Aorta (tissue), 5 donors: Measurements from ENCODE around the gene POGZ. TPM values are rescaled to one million over a fixed set of nuclear protein-coding genes. Genes with fewer than 3 reads are reported as not detected.

Source experiments
- ATAC-seq: fragments of 200-7000 bp; cut with Tn5 transposase; one replicate; pipeline ENCODE4 v1.9.1; 2022; ENCODE audit warnings: moderate library complexity; ENCODE audit not compliant: low FRiP score
- DNase-seq, 2 donors: peaks; one replicate each; pipeline ENCODE4 v3.0.0-alpha.2; 2020
- H3K27ac ChIP-seq, 2 donors: one replicate each; pipeline ENCODE4 v1.5.1; 2013; ENCODE audit warnings: low read length in 2 of 2, mild to moderate bottlenecking in 2 of 2, moderate library complexity in 2 of 2, control low read depth in 1 of 2, inconsistent platforms in 1 of 2, low read depth in 1 of 2
- H3K27me3 ChIP-seq, 2 donors: one replicate each; pipeline ENCODE4 v1.6.1; 2013; ENCODE audit warnings: control low read depth in 1 of 2, low read length in 1 of 2, mild to moderate bottlenecking in 1 of 2, moderate library complexity in 1 of 2; ENCODE audit not compliant: insufficient read depth in 2 of 2, control insufficient read depth in 1 of 2
- H3K36me3 ChIP-seq, 2 donors: one replicate each; pipeline ENCODE4 v1.6.1; 2013; ENCODE audit warnings: control low read depth in 1 of 2, low read length in 1 of 2, mild to moderate bottlenecking in 1 of 2; ENCODE audit not compliant: insufficient read depth in 2 of 2, control insufficient read depth in 1 of 2
- H3K4me1 ChIP-seq, 2 donors: one replicate each; pipeline ENCODE4 v1.6.1; 2013; ENCODE audit warnings: low read length in 2 of 2, control low read depth in 1 of 2, mild to moderate bottlenecking in 1 of 2, moderate library complexity in 1 of 2; ENCODE audit not compliant: insufficient read depth in 2 of 2, control insufficient read depth in 1 of 2
- H3K4me3 ChIP-seq, 2 donors: one replicate each; pipeline ENCODE4 v1.5.1; 2013; ENCODE audit warnings: low read length in 2 of 2, control low read depth in 1 of 2, mild to moderate bottlenecking in 1 of 2
- H3K9me3 ChIP-seq: one replicate; pipeline ENCODE4 v1.6.1; 2013; ENCODE audit warnings: mild to moderate bottlenecking, low read length; ENCODE audit not compliant: control insufficient read depth
- WGBS, 2 donors: extraction: QIAGEN DNeasy Blood & Tissue Kit; methylation state at CpG; one replicate each; pipeline ENCODE4 v1.1.7; 2013; 5-methylcytosine and 5-hydroxymethylcytosine counted together
- intact Hi-C, 2 donors: fragments of 100-400 bp; cut with DNase I; formaldehyde crosslinking; loops; one replicate each; pipeline versions ENCODE4 v1.14.2 to v1.15.0; 2022
- polyA plus RNA-seq, 2 donors: library from polyadenylated mRNA; stranded (reverse); fragments of 200-250 nt; gene quantifications; one replicate each; pipeline ENCODE4 v1.2.3, GENCODE V29; 2013
- total RNA-seq, 2 donors: library from RNA; stranded (reverse); fragmentation: NEBNext Ultra II Directional; extraction: Animal tissue kit (Norgen Biotek cat#: 25700); gene quantifications; one replicate each; pipeline ENCODE4 v1.2.1, GENCODE V29; 2021
- donor health status: healthy with polysubstance abuse.
- donor health status: Bipolar disorder and iron deficiency.
- donor health status: DM: no; HTN: no; CAD: no.
- donor health status: DM: no; HTN: no; CAD: no.
- donor health status: DM: yes; HTN: yes; CAD: no.

Gene POGZ
- total and polyA plus RNA-seq, 4 donors = 11.6 to 144 (median 65.3) TPM

- Histone ChIP-seq H3K9me3 (no peaks in the 10 kb centered on the region), H3K4me1 (no peaks in the 10 kb centered on the region), H3K4me3 (no peak overlapping the region), H3K27ac (no peak overlapping the region), H3K36me3 (peaks cover 5 to 10% of the 10 kb centered on the region in 2 donors), H3K27me3 (no peaks in the 10 kb centered on the region)
- no peak for ATAC-seq
- 61 to 65% methylated on average over 2 of the region's 2 CpGs for WGBS, 2 donors
- intact Hi-C loops = no loop called here
- DNase-seq = no peak
These were observed 47.4 kb downstream of the POGZ start for GRCh38 chr1:151411884-151412283.

- ATAC-seq = no peak
- DNase-seq = no peak
- Histone ChIP-seq H3K36me3 (peaks cover 8 to 16% of the 10 kb centered on the region in 2 donors), H3K27ac (no peak overlapping the region), H3K4me1 (no peaks in the 10 kb centered on the region), H3K4me3 (no peak overlapping the region), H3K27me3 (no peaks in the 10 kb centered on the region), H3K9me3 (no peaks in the 10 kb centered on the region)
- intact Hi-C loops = no loop called here
These were observed 50.4 kb downstream of the POGZ start for GRCh38 chr1:151408891-151409290.

- H3K27ac ChIP-seq = no peak overlapping the region
- H3K4me3 ChIP-seq = no peak overlapping the region
- H3K36me3 ChIP-seq = peaks cover 13 to 16% of the 10 kb centered on the region in 2 donors
- no peaks in the 10 kb centered on the region for H3K27me3 ChIP-seq
- H3K4me1 ChIP-seq = no peaks in the 10 kb centered on the region
- 93 to 94% methylated on average over 3 of the region's 3 CpGs for WGBS, 2 donors
- intact Hi-C loops = no loop called here
- ATAC-seq (no peak), DNase-seq (no peak)
- H3K9me3 ChIP-seq = no peaks in the 10 kb centered on the region
These were observed 52.0 kb downstream of the POGZ start for GRCh38 chr1:151407304-151407703.

- Histone ChIP-seq H3K27ac (no peak overlapping the region), H3K4me3 (no peak overlapping the region), H3K9me3 (no peaks in the 10 kb centered on the region), H3K27me3 (no peaks in the 10 kb centered on the region), H3K36me3 (peaks cover 13 to 17% of the 10 kb centered on the region in 2 donors), H3K4me1 (no peaks in the 10 kb centered on the region)
- 78 to 80% methylated on average over 8 of the region's 8 CpGs for WGBS, 2 donors
- DNase-seq (no peak), ATAC-seq (no peak)
- intact Hi-C loops = no loop called here
These were observed 53.1 kb downstream of the POGZ start for GRCh38 chr1:151406176-151406575.

- H3K4me3 ChIP-seq = no peak overlapping the region
- H3K27ac ChIP-seq = no peak overlapping the region
- ATAC-seq = no peak
- intact Hi-C loops = no loop called here
- peaks cover 9 to 14% of the 10 kb centered on the region in 2 donors for H3K36me3 ChIP-seq
- 80 to 82% methylated on average over 13 of the region's 13 CpGs for WGBS, 2 donors
- no peaks in the 10 kb centered on the region for H3K9me3 ChIP-seq
- no peak for DNase-seq
- H3K4me1 ChIP-seq = peaks cover 0 to 1% of the 10 kb centered on the region in 2 donors
- no peaks in the 10 kb centered on the region for H3K27me3 ChIP-seq
These were observed 53.9 kb downstream of the POGZ start for GRCh38 chr1:151405187-151405951.

GRCh38 chr1:151403612-151404011 is 55.7 kb downstream of the POGZ start:
- intact Hi-C loops = no loop called here
- Histone ChIP-seq H3K9me3 (no peaks in the 10 kb centered on the region), H3K4me1 (peaks cover 0 to 3% of the 10 kb centered on the region in 2 donors), H3K4me3 (no peak overlapping the region), H3K36me3 (peaks cover 9 to 14% of the 10 kb centered on the region in 2 donors), H3K27ac (no peak overlapping the region), H3K27me3 (no peaks in the 10 kb centered on the region)
- ATAC-seq = no peak
- 80 to 86% methylated on average over 3 of the region's 3 CpGs for WGBS, 2 donors
- no peak for DNase-seq

- ATAC-seq (no peak), DNase-seq (no peak)
- no peaks in the 10 kb centered on the region for H3K9me3 ChIP-seq
- 49 to 50% methylated on average over 2 of the region's 2 CpGs for WGBS, 2 donors
- H3K4me3 ChIP-seq = no peak overlapping the region
- no peaks in the 10 kb centered on the region for H3K27me3 ChIP-seq
- H3K27ac ChIP-seq = no peak overlapping the region
- intact Hi-C loops = no loop called here
- peaks cover 9% of the 10 kb centered on the region in 2 donors for H3K36me3 ChIP-seq
- H3K4me1 ChIP-seq = peaks cover 0 to 3% of the 10 kb centered on the region in 2 donors
These were observed 56.5 kb downstream of the POGZ start for GRCh38 chr1:151402764-151403163.

GRCh38 chr1:151401860-151402259 is 57.4 kb downstream of the POGZ start:
- intact Hi-C loops = no loop called here
- no peaks in the 10 kb centered on the region for H3K9me3 ChIP-seq
- H3K4me1 ChIP-seq = peaks cover 0 to 3% of the 10 kb centered on the region in 2 donors
- DNase-seq (no peak), ATAC-seq (no peak)
- no peak overlapping the region for H3K27ac ChIP-seq
- no peak overlapping the region for H3K4me3 ChIP-seq
- peaks cover 9% of the 10 kb centered on the region in 2 donors for H3K36me3 ChIP-seq
- WGBS, 2 donors = 68 to 75% methylated on average over 2 of the region's 2 CpGs
- H3K27me3 ChIP-seq = no peaks in the 10 kb centered on the region

- WGBS, 2 donors = 87 to 88% methylated on average over 13 of the region's 13 CpGs
- intact Hi-C loops = no loop called here
- H3K36me3 ChIP-seq = peaks cover 7 to 9% of the 10 kb centered on the region in 2 donors
These were observed 58.0 kb downstream of the POGZ start for GRCh38 chr1:151401125-151401788.

More at GRCh38 chr1:151401125-151401788, 58.0 kb downstream of the POGZ start:
- no peak overlapping the region for H3K27ac ChIP-seq
- no peak for ATAC-seq
- no peak overlapping the region for H3K4me3 ChIP-seq
- no peaks in the 10 kb centered on the region for H3K9me3 ChIP-seq
- H3K27me3 ChIP-seq = no peaks in the 10 kb centered on the region
- DNase-seq = no peak
- peaks cover 0 to 3% of the 10 kb centered on the region in 2 donors for H3K4me1 ChIP-seq
